MV-4-11 (cell line): ENCODE data around the gene TGFBI.

Source experiments
- DNase-seq: peaks from one replicate; lab custom pipeline; 2025; lab: John Stamatoyannopoulos, UW

TGFBI gene

DNA sequence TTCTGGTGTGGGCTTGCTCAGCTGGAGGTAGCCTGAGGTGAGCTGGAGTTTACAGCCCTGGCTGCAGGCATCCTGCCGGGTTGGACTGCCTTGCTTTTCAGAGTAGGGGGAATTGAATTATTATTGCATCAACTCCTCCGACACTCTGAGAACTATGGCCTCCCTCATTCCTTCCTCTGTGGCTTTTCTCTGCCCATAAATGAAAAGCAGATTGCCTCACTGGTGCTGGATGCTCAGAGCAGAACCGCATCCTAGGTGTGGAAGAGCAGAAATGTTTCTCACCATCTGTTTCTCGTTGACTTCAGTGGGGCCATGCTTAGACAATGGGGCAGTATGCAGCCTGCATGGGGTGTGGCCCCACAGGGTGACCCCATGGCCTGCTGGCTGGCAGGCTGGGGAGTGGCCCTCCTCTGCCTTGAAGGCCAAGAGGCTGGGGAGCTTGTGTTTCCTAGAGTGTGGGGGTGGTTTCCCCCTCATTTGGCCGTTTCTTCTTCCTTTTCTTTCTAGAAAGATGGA is 27.3 kb upstream of the TGFBI start:
- peak; percentile 83 for DNase-seq

GRCh38 chr5:136004436-136004835 is 24.4 kb upstream of the TGFBI start:
- DNase-seq, result peak; percentile 81

GRCh38 chr5:136005476-136005875 is 23.3 kb upstream of the TGFBI start:
- no peak for DNase-seq

- no peak for DNase-seq
Observed at GRCh38 chr5:136006164-136006563, 22.6 kb upstream of the TGFBI start.

DNA sequence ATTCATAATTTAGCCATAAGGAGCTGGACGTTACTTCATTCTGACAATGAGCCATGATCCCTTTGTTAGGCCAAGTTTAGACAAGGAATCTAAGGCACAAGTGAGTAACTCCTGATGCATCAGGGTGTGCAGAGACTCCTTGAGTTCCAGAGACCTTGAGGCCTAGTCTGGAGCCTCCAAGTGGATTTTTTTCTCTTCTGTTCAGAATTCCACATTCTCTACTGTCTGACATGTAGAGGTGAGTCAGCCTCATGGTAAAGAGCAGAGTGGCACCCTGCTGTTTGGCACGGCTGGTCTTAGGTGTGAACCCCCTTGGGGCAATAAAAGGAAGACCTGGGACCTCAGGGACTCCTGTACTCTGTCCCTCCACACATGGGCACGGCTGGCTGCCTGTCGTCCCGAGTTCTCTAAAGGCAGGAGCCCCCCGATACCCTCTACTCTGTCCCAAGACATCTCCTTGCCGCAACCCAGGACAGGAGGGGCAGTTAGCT is 22.0 kb upstream of the TGFBI start:
- no peak for DNase-seq

GRCh38 chr5:136007271-136007670 is 21.5 kb upstream of the TGFBI start:
- no peak for DNase-seq

DNA sequence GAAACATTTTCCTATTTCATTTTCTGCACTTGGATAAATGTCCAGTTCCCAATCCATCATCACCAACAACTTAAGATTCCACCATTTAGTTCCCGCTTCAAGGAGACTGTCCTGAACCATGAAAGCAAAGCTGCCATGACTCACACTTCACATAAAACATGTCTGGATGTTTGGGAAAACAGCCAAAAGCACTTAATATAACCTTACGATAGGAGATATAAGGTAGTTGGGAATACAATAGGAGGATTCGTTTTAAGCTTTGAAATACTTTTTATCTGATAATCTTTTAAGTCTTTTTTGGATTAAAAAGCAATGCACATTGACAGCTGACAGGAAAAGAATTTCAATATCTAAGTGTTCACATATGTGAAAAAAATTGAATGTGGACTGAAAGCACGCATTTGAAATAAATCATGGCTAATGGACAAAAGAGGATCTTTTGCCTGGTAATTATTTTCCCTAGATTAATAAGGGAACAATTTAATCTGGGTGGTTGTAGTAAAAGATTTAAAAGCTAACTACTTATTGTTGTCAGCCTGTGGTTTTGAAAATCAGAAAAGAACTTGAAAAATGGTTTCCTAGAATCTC is 17.3 kb upstream of the TGFBI start:
- no peak for DNase-seq

- peak; percentile 88 for DNase-seq
Observed at GRCh38 chr5:136012041-136012804, 16.6 kb upstream of the TGFBI start.

- no peak for DNase-seq
Observed at GRCh38 chr5:136013559-136013958, 15.2 kb upstream of the TGFBI start.

- no peak for DNase-seq
Observed at GRCh38 chr5:136014049-136015002, 14.5 kb upstream of the TGFBI start.

GRCh38 chr5:136015003-136015375 is 13.8 kb upstream of the TGFBI start:
- DNase-seq, result no peak

- no peak for DNase-seq
Observed at GRCh38 chr5:136015966-136016650, 12.7 kb upstream of the TGFBI start.

DNA sequence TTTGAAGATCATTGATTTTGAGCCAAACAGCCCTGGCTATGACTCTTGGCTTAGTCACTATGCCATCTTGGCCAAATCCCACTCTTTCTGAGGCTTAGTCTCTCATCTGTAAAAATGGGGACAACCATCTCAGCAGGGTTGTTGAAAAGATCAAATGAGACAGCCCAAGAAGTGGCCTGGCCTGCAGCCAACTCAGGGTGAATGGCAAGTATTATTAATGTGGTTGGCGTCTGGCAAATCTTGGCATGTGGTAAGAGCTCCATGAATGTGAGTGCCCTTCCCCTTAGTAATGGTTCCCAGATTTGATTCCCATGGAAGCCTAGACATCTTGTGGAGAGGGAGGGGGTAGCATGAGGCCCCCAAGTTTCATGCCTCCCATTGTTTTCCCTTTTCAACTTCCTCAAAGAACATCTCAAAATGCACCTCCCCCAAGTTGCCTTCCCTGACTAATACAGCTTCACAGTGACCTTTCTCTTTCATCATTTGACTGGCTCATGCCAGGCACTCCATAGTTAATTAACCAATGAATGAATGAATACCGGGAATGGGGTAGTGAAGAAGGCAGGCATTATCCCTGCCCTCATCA is 11.8 kb upstream of the TGFBI start:
- DNase-seq, result peak; percentile 66

DNA sequence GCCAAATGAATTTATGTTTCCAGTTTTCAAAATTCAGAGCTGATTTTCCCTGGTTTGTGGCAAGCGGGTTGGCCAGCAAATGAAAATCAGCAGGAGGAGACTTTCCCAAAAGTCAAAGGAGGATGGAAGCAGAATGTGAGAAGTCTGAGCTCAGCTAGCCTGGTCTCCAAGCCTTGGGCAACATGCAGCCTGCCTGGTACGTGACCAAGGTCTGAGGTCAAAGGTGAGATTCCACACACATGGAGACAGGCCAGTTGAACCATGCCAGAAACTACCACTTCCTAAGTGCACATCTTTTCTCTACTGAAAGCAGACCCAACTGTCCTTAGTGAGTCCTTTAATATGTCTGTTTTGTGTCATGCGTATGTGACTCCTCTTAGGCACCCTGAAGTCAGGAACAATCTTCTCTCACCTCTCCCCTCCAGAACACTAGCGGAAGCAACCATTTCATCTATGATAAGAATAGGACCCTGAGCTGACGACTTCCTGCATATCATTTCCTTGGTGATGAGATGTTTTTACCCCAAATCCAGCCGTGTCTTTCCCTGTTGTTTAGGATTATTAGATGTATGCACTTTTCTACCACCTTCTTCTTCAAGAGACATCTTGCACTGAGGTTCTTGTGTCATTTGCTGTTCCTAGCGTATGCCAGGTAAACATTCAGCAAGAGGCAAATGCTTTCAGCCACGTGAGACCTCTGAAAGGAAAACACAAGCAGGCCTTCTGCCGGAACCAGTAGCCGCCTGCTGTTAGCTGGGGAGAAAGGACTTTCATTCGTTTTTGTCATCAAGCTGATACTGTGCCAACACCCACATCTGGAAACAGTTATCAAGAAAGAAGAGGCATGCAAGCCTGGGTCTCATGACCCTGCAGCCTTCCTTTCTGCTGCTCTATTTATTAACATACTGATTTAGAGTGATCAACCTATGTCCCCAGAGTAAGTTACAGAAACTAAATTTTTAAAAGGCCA is 9.7 kb upstream of the TGFBI start:
- DNase-seq, result no peak

DNA sequence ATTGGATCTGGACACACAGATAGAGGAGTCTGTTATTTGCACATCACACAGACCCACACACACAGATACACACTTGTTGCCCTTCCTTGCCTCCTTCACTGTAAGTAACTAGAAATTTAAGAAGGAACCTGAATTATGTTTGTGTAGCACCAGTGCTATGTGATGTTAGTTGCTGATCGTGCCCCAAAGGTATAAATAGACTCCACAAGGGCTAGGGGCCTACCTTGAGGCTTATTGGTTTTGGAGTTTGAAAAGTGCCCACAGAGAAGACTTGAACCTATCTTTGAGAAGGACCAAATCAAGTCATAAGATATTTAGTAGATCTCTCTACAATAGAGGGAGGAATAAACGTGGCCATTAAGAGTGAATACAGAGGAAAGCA is 8.8 kb upstream of the TGFBI start:
- DNase-seq, result no peak

- peak; percentile 97 for DNase-seq
Observed at GRCh38 chr5:136020383-136021015, 8.3 kb upstream of the TGFBI start.

DNA sequence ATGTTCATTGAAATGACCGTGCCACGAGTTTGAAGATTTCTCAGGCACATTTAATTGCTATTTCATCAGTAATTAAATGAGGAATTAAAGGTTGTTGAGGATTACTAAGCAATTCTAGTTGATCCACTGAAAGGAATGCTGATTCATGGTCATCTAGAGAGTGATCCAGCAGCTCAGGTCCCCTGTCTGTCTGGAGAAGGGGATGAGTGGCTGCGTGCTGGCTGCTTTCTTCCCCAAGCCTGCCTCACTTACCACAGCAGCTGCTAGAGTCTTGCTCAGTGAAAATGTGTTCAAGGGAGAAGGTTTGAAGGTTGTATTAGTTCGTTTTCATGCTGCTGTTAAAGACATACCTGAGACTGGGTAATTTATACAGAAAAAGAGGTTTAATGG is 7.8 kb upstream of the TGFBI start:
- DNase-seq, result peak; percentile 21

GRCh38 chr5:136022965-136023364 is 5.8 kb upstream of the TGFBI start:
- DNase-seq, result no peak

DNA sequence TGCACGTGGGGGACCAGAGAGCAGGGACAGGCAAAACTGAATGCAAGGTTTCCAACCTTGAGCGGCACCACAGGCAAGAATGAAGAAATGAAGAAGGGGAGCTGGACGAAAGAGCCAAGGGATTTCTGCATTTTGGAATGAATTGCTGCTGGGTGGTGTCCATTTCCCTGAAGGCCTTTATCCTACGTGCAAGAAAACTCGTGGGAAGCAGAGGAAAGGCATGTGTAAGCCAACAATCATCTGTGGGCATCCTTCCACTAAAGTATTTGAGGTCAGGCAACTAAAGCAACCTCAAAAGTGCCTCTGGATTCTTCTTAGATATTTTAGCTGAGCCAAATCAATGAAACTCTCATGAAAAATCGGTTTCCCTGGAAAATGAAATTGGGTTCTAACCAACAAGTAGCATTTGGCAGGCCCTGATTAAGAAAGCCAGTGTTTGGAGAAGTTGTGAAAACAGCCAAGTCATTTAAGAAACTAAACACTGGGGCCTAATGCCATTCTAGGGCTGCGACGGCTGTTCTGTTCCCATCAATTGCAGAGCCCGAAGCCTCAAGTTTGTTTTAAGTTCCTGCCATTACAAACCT is 4.7 kb upstream of the TGFBI start:
- DNase-seq, result no peak
